Colonic mucosa (tissue), 4 donors: Measurements from ENCODE around the gene MEGF10. TPM values are rescaled to one million over a fixed set of nuclear protein-coding genes. Genes with fewer than 3 reads are reported as not detected.

ENCODE experiments used
- DNase-seq: peaks from one replicate; pipeline ENCODE4 v3.0.0-alpha.2; 2020
- H3K27ac ChIP-seq: fragments of 200-600 bp; one replicate; pipeline ENCODE4 v1.8.0; 2021
- H3K27me3 ChIP-seq: fragments of 200-600 bp; one replicate; pipeline ENCODE4 v1.8.0; 2021
- H3K36me3 ChIP-seq: fragments of 200-600 bp; one replicate; pipeline ENCODE4 v1.8.0; 2021
- H3K4me1 ChIP-seq: fragments of 200-600 bp; one replicate; pipeline ENCODE4 v1.8.0; 2021; ENCODE audit warnings: mild to moderate bottlenecking
- H3K4me3 ChIP-seq: fragments of 200-600 bp; one replicate; pipeline ENCODE4 v1.8.0; 2021
- H3K9ac ChIP-seq, 2 donors: one replicate each; pipeline ENCODE4 v1.7.0; 2013; ENCODE audit warnings: control low read depth in 2 of 2, low read depth in 2 of 2, low read length in 2 of 2
- H3K9me3 ChIP-seq: fragments of 200-600 bp; one replicate; pipeline ENCODE4 v1.8.0; 2021
- CTCF ChIP-seq: fragments of 200-600 bp; IDR thresholded peaks from one replicate; pipeline ENCODE4 v1.8.0; 2022; ENCODE audit warnings: antibody characterized with exemption, mild to moderate bottlenecking
- intact Hi-C: fragments of 100-400 bp; cut with DNase I; formaldehyde crosslinking; loops from one replicate; pipeline ENCODE4 v1.14.1; 2022
- total RNA-seq, 2 donors: library from RNA; stranded (reverse); fragmentation: NEBNext Ultra II Directional in 1 of 2; extraction: Animal tissue kit (Norgen Biotek cat#: 25700) in 1 of 2; gene quantifications; one replicate each; pipeline ENCODE4 v1.2.1, GENCODE V29; 2021
- donor health status: healthy.
- donor health status: DM: no; HTN: no; CAD: no.
- donor health status: DM: no; HTN: no; CAD: no.

Gene MEGF10
- total RNA-seq, 2 donors from 2014 or later, result 0.35 to 0.88 TPM

DNA sequence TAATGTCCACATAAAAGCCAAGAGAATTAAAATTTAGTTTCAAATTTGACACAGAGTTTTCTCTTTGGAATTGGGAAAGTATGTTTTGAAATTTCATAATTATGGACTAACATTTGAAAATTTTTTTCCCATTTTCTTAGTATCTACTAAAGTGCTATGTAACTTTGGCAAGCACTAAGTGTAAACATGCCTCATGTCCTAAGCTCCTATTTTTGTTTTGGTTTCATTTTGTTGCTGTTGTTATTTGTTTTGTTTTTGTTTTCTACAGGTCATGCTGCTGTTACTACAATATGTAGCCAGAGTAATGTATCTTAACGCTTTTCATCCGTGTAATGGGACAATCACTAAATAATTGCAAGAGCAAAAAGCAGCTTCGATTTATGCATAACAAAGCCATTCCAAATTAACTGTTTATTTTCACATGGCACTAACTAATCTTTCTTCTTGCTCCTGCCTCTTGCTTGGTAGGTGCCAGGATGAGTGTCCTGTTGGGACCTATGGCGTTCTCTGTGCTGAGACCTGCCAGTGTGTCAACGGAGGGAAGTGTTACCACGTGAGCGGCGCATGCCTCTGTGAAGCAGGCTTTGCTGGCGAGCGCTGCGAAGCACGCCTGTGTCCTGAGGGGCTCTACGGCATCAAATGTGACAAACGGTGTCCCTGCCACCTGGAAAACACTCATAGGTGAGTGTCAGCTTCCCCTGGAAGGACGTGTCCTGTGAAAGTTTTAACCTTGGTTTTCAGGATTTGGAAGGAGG is 119.5 kb downstream of the MEGF10 start:
- H3K9ac ChIP-seq, result peak overlapping the region in 1 of 2 donors; percentile 5
- no peak for DNase-seq
- no peak overlapping the region for H3K4me3 ChIP-seq
- no peaks in the 10 kb centered on the region for H3K4me1 ChIP-seq
- intact Hi-C loops, result no loop called here
- H3K9me3 ChIP-seq, result no peaks in the 10 kb centered on the region
- TF ChIP-seq CTCF, result no peak
- H3K27ac ChIP-seq, result no peak overlapping the region
- H3K27me3 ChIP-seq, result no peaks in the 10 kb centered on the region
- H3K36me3 ChIP-seq, result no peaks in the 10 kb centered on the region

DNA sequence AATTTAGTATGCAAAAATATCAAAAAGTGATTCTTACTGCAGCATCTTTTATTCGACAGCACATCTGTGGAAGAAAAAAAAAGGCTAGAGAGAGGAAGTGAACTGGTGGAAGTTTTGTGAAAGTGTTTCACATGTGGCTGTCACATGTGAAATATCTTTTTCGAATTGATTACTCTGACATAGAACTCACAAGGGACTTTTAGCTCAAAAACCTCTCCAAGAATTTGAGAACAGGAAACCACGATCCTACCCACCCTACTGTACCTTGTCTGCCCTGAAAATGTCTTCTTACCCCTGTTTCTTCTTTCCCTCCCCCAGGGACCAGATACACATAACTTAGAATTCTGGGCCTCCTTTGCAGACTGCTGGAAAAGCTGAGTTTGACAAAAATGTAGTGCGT is 120.4 kb downstream of the MEGF10 start:
- no peaks in the 10 kb centered on the region for H3K4me1 ChIP-seq
- no peak for TF ChIP-seq CTCF
- no peaks in the 10 kb centered on the region for H3K27me3 ChIP-seq
- H3K9ac ChIP-seq, result no peak overlapping the region
- no peak for DNase-seq
- H3K9me3 ChIP-seq, result no peaks in the 10 kb centered on the region
- no peak overlapping the region for H3K4me3 ChIP-seq
- no peak overlapping the region for H3K27ac ChIP-seq
- intact Hi-C loops, result no loop called here
- no peaks in the 10 kb centered on the region for H3K36me3 ChIP-seq

GRCh38 chr5:127411381-127411780 is 120.8 kb downstream of the MEGF10 start:
- Histone ChIP-seq H3K9me3 (no peaks in the 10 kb centered on the region), H3K4me1 (no peaks in the 10 kb centered on the region), H3K9ac (no peak overlapping the region), H3K36me3 (no peaks in the 10 kb centered on the region), H3K4me3 (no peak overlapping the region), H3K27ac (no peak overlapping the region), H3K27me3 (no peaks in the 10 kb centered on the region)
- TF ChIP-seq CTCF, result no peak
- no peak for DNase-seq
- intact Hi-C loops, result no loop called here

GRCh38 chr5:127412698-127413097 is 122.1 kb downstream of the MEGF10 start:
- no peaks in the 10 kb centered on the region for H3K27me3 ChIP-seq
- H3K4me1 ChIP-seq, result no peaks in the 10 kb centered on the region
- intact Hi-C loops, result no loop called here
- H3K4me3 ChIP-seq, result no peak overlapping the region
- no peak for TF ChIP-seq CTCF
- H3K36me3 ChIP-seq, result no peaks in the 10 kb centered on the region
- DNase-seq, result no peak
- no peaks in the 10 kb centered on the region for H3K9me3 ChIP-seq
- no peak overlapping the region for H3K9ac ChIP-seq
- H3K27ac ChIP-seq, result no peak overlapping the region

DNA sequence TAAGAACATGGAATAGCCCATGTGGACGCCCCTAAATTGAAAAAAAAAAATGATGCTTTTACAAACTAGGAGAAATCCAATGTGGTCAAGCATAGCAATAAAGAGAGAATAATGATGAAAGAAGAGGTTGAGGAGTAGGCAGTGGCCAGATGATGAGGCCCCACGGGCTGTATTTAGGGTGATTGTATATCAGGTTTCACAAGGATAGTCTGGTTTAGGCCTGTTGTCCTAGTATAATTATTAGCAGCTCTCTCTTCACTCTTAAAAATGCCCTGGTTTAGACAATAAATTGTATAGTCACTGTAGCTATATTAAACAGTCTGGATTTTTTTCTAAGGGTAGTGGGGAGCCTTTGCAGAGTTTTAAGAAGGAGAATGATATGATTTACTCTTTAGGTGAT is 124.4 kb downstream of the MEGF10 start:
- Histone ChIP-seq H3K4me3 (no peak overlapping the region), H3K36me3 (no peaks in the 10 kb centered on the region), H3K4me1 (no peaks in the 10 kb centered on the region), H3K9ac (no peak overlapping the region), H3K27ac (no peak overlapping the region), H3K9me3 (no peaks in the 10 kb centered on the region), H3K27me3 (no peaks in the 10 kb centered on the region)
- no peak for TF ChIP-seq CTCF
- intact Hi-C loops, result no loop called here
- no peak for DNase-seq
